ENCODE data around the gene CACFD1. TPM values are rescaled to one million over a fixed set of nuclear protein-coding genes. Genes with fewer than 3 reads are reported as not detected.

Gene CACFD1
- total and polyA plus RNA-seq, 2 of the 13 experiments (the other 11 are each of a cell fraction or from before 2014, with no cell fraction given) = 13.8 to 14.6 TPM

DNA sequence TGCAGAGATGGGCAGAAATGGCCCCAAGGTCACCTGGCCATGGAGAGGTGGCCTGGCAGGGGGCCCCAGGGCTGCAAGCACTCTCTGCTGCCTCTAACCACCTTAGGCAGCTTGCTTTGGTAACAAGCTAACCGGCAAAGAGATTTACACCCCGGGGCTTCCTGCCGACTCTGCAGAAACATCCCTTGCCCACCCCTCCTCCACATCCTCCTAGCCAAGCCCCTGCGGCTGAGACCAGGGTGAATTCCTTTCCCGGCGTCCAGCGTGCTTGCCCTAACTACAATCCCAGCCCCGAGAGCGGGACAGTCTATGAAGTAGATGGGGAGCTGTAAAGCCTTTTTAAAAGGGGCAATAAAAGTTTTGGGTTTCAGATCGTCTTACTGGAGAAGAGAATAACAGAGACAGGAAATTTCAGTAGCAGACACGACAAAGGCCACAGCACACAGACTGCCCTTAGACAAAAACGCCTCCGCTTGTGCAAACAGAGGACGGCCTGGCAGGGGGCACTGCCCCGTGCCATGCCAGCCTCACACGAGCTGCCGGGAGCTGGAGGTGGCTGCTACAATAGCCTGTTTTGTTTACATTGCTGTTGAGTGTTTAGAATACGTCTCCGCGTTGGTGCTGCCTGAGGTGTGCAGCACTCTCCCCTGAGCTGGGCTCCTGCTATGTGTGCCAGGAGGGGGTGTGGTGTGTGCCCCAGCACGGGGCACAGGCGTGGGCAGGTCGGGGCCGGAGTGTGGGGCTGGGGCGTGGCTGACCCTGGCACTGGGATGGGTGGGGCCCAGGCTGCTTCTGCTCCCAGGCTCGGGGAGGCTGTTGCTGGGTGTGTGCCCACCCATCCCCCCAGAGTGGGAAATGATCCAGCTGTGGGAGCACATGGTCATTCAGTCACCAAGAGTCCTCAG is 49.7 kb downstream of the CACFD1 start:
- no peaks in the 10 kb centered on the region for H3K36me3 ChIP-seq (replicated peaks in 1 of 2; ENCODE audit: control insufficient read depth in 1 of 2, insufficient read depth in 2 of 2, low read length in 2 of 2)
- ATAC-seq (no peak), FAIRE-seq (no peak), DNase-seq (ENCODE audit: low spot score) (no peak)
- no peak overlapping the region for H3K27ac ChIP-seq (ENCODE audit: extremely low read length, insufficient read depth, low read length)
- H2AFZ ChIP-seq (ENCODE audit: low read length) = no peak overlapping the region
- no peak overlapping the region for H3K9ac ChIP-seq (ENCODE audit: insufficient read depth, low read depth, low read length)
- intact Hi-C loops (cut with micrococcal nuclease; ENCODE audit: unreplicated experiment) (no loop called here), in situ Hi-C loops (cut with HindIII; ENCODE audit: extremely low pct_ligation_motif_present, low pct_unique_long_range_greater_than_20kb) (no loop called here)
- H4K20me1 ChIP-seq (ENCODE audit: insufficient read depth, low read length) = no peaks in the 10 kb centered on the region
- no peaks in the 10 kb centered on the region for H3K79me2 ChIP-seq (ENCODE audit: insufficient read depth, low read length)
- no TSS peak for BruUV-seq (replicated peaks)
- ChIA-PET CTCF (ENCODE audit: low intra/inter-chr PET ratio, low total read pairs) (no interaction called here), POLR2A (interaction anchor here (1.1 kb wide), 1 partner anchor 12 kb away, joined by 3 read pairs; no protein-coding TSS in a partner anchor)
- peak overlapping the region; percentile 52 for H3K4me2 ChIP-seq (ENCODE audit: low read depth, low read length)
- TF ChIP-seq ARID2 (CRISPR knock-in tag; IDR thresholded peaks at IDR 0.05; ENCODE audit: borderline replicate concordance) (no peak), NFE2 (CRISPR knock-in tag; IDR thresholded peaks at IDR 0.05) (no peak), HNRNPL (IDR thresholded peaks at IDR 0.05; ENCODE audit: low read depth, low read length) (peak; percentile 98), ZNF777 (CRISPR knock-in tag; IDR thresholded peaks at IDR 0.05) (no peak), HOXD1 (CRISPR knock-in tag; IDR thresholded peaks at IDR 0.05) (no peak)
- TF ChIP-seq, protein P1, sequence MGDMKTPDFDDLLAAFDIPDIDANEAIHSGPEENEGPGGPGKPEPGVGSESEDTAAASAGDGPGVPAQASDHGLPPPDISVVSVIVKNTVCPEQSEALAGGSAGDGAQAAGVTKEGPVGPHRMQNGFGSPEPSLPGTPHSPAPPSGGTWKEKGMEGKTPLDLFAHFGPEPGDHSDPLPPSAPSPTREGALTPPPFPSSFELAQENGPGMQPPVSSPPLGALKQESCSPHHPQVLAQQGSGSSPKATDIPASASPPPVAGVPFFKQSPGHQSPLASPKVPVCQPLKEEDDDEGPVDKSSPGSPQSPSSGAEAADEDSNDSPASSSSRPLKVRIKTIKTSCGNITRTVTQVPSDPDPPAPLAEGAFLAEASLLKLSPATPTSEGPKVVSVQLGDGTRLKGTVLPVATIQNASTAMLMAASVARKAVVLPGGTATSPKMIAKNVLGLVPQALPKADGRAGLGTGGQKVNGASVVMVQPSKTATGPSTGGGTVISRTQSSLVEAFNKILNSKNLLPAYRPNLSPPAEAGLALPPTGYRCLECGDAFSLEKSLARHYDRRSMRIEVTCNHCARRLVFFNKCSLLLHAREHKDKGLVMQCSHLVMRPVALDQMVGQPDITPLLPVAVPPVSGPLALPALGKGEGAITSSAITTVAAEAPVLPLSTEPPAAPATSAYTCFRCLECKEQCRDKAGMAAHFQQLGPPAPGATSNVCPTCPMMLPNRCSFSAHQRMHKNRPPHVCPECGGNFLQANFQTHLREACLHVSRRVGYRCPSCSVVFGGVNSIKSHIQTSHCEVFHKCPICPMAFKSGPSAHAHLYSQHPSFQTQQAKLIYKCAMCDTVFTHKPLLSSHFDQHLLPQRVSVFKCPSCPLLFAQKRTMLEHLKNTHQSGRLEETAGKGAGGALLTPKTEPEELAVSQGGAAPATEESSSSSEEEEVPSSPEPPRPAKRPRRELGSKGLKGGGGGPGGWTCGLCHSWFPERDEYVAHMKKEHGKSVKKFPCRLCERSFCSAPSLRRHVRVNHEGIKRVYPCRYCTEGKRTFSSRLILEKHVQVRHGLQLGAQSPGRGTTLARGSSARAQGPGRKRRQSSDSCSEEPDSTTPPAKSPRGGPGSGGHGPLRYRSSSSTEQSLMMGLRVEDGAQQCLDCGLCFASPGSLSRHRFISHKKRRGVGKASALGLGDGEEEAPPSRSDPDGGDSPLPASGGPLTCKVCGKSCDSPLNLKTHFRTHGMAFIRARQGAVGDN (CRISPR knock-in tag; IDR thresholded peaks at IDR 0.05) = 0 out of 2 replicates have a peak, but pooled peaks have one; percentile 20
- TF ChIP-seq, protein P2, sequence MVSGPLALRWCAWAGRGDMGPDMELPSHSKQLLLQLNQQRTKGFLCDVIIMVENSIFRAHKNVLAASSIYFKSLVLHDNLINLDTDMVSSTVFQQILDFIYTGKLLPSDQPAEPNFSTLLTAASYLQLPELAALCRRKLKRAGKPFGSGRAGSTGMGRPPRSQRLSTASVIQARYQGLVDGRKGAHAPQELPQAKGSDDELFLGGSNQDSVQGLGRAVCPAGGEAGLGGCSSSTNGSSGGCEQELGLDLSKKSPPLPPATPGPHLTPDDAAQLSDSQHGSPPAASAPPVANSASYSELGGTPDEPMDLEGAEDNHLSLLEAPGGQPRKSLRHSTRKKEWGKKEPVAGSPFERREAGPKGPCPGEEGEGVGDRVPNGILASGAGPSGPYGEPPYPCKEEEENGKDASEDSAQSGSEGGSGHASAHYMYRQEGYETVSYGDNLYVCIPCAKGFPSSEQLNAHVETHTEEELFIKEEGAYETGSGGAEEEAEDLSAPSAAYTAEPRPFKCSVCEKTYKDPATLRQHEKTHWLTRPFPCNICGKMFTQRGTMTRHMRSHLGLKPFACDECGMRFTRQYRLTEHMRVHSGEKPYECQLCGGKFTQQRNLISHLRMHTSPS (CRISPR knock-in tag; IDR thresholded peaks at IDR 0.05; ENCODE audit: low read depth) = peak; percentile 88
- H3K4me3 ChIP-seq (replicated peaks in 1 of 3; ENCODE audit: insufficient read depth in 1 of 3, low read depth in 2 of 3, low read length in 3 of 3) = peak overlapping the region in 1 of 3 experiments; percentile 10; a peak in 1 of 6 replicates
- 8% methylated on average over 18 of the region's 26 CpGs for WGBS (ENCODE audit: low lambda C conversion rate)
- no peaks in the 10 kb centered on the region for H3K9me3 ChIP-seq (ENCODE audit: low read length)
- H3K4me1 ChIP-seq (ENCODE audit: insufficient read depth, low read length) = peaks cover 68% of the 10 kb centered on the region
- peaks cover 3 to 40% of the 10 kb centered on the region in 2 experiments; a peak in 3 of 5 replicates for H3K27me3 ChIP-seq (ENCODE audit: control insufficient read depth in 1 of 2, insufficient read depth in 2 of 2, low read length in 2 of 2)

Data from HepG2 (cell line).